Activated naive CD8-positive, alpha-beta T cell treated with anti-CD3 and anti-CD28 coated beads, Interleukin-2, amount 50 U/mL, for 24 hours (primary cell): Measurements from ENCODE around the gene UAP1L1.
A peak's percentile ranks its signal among the peaks of the same experiment; 100 is the strongest.

ENCODE experiments used
- ATAC-seq: fragments of 150-1000 bp; cut with Tn5 transposase; one replicate; pipeline ENCODE4 v1.10.0; 2021
- DNase-seq: peaks from one replicate; pipeline ENCODE4 v3.0.0; 2021
- H3K27ac Mint-ChIP-seq: one replicate; pipeline ENCODE4 v1.8.0; 2021; ENCODE audit warnings: mild to moderate bottlenecking, mixed read lengths
- H3K27me3 Mint-ChIP-seq: one replicate; pipeline ENCODE4 v1.8.0; 2021; ENCODE audit warnings: mixed read lengths
- H3K36me3 Mint-ChIP-seq: one replicate; pipeline ENCODE4 v1.8.0; 2021; ENCODE audit warnings: low read depth, mixed read lengths
- H3K4me1 Mint-ChIP-seq: one replicate; pipeline ENCODE4 v1.8.0; 2021; ENCODE audit warnings: mixed read lengths
- H3K4me3 Mint-ChIP-seq: one replicate; pipeline ENCODE4 v1.8.0; 2021; ENCODE audit warnings: mild to moderate bottlenecking, moderate library complexity, mixed read lengths
- H3K9me3 Mint-ChIP-seq: one replicate; pipeline ENCODE4 v1.8.0; 2021; ENCODE audit warnings: mixed read lengths

UAP1L1 gene

DNA sequence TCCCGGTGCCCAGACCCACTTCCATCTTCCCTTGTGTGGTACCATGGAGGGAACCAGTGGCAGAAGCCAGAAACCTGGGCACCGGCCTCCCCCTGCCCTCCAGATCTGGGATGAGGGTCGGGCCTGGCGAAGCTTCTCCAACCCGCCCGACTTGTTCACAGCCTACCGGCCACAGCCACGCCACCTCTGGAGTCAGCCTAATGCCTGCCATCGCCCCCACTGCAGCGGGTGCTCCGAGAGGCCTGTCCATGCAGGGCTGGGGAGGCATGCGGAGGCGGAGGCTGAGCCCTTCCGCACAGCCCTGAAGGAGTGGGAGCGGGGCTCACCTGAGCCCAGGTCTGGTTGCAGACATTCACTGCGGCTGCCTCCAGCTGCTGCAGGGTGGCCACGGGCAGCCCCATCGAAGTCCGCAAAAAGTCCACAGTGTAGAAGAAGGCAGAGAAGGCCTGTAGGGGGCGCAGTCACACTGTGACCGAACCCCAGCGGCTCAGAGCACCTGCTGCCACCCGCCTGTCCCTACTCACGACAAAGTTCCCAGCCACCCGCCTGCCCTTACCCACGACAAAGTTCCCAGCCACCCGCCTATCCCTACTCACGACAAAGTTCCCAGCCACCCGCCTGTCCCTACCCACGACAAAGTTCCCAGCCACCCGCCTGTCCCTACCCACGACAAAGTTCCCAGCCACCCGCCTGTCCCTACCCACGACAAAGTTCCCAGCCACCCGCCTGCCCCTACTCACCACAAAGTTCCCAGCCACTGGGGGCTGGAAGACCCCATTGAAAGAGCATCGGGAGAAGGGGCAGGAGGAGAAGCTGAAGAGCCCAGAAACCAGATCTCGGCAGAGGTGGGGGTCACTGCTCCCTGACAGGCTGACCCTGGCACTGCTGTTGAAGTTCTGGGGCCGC lies 27.5 kb upstream of the UAP1L1 start:
- Mint-ChIP-seq H3K27ac (no peak overlapping the region), H3K4me3 (no peak overlapping the region), H3K36me3 (no peaks in the 10 kb centered on the region), H3K27me3 (peaks cover 45% of the 10 kb centered on the region), H3K4me1 (peaks cover 9% of the 10 kb centered on the region), H3K9me3 (no peaks in the 10 kb centered on the region)
- DNase-seq (peak; percentile 77), ATAC-seq (peak; percentile 57)

DNA sequence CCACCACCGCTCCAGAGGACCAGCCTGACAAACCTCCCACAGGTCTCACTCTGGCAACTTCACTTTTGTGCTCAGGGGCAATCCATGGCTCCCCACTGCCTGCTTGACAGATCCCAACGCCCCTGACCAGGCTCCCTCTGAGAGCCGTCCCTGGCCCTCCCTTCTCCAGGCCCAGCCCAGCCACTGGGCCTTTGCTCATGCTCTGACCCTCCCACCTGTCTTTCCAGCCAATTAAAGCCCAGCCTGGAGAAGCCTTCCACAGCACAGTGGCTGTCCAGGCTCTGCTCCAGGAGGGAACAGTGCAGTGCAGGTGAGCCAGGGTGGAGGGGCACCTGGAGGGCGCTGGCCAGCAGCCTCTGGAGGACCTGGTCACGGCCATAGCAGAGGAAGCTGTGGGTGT lies 26.7 kb upstream of the UAP1L1 start:
- ATAC-seq (no peak), DNase-seq (no peak)
- Mint-ChIP-seq H3K36me3 (no peaks in the 10 kb centered on the region), H3K9me3 (no peaks in the 10 kb centered on the region), H3K27ac (no peak overlapping the region), H3K4me1 (peaks cover 4% of the 10 kb centered on the region), H3K4me3 (no peak overlapping the region), H3K27me3 (peaks cover 40% of the 10 kb centered on the region)

DNA sequence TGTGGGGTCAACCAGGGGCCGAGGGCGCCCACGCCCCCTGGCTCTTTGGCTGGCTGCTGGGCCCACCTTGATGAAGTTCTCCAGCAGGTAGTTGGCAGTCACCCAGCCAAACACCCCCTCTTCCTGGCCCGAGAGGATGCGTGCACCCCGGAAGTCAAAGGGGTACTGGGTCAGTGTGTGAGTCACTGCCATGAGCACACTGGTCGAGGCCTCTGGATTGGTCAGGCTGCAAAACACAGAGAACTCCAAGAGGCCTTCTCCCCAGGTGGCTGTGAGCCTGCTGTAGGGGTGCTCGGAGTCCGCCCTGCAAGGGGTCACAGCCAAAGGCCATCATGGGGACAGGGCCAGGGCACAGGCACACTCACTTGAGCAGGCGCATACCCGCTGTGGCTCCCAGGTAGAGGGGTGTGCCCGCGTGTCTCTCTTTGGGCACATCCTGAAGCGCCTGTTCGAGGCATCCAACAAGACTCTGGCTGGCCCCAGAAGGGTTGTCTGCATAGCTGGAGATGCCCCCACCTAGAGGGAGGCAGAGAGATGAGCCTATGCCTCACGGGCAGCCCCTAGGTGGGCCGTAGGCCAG lies 26.1 kb upstream of the UAP1L1 start:
- H3K36me3 Mint-ChIP-seq = no peaks in the 10 kb centered on the region
- H3K27ac Mint-ChIP-seq = no peak overlapping the region
- H3K4me3 Mint-ChIP-seq = no peak overlapping the region
- peaks cover 40% of the 10 kb centered on the region for H3K27me3 Mint-ChIP-seq
- DNase-seq (no peak), ATAC-seq (no peak)
- H3K4me1 Mint-ChIP-seq = peaks cover 4% of the 10 kb centered on the region
- H3K9me3 Mint-ChIP-seq = no peaks in the 10 kb centered on the region

DNA sequence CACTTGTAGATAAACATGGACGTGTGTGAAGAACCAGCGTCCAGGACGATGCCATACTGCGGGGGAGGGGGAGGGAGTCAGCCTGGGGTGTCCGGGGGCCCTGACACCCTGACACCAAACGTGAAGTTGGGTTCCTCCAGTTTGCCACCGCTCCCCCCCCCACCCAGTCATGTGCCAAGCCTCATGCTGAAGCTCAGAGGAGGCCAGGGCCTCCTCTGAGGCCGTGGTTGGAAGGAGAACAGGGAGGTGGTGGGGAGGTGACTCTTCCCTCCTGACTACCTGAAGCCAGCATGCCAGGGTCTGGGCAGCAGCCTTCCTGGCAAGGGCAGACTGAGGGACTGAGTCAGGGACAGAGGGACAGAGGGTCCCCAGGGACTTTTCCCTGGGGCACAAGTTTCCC lies 25.0 kb upstream of the UAP1L1 start:
- Mint-ChIP-seq H3K4me1 (no peaks in the 10 kb centered on the region), H3K4me3 (no peak overlapping the region), H3K9me3 (no peaks in the 10 kb centered on the region), H3K27me3 (peaks cover 32% of the 10 kb centered on the region), H3K27ac (no peak overlapping the region), H3K36me3 (no peaks in the 10 kb centered on the region)
- ATAC-seq (no peak), DNase-seq (no peak)

DNA sequence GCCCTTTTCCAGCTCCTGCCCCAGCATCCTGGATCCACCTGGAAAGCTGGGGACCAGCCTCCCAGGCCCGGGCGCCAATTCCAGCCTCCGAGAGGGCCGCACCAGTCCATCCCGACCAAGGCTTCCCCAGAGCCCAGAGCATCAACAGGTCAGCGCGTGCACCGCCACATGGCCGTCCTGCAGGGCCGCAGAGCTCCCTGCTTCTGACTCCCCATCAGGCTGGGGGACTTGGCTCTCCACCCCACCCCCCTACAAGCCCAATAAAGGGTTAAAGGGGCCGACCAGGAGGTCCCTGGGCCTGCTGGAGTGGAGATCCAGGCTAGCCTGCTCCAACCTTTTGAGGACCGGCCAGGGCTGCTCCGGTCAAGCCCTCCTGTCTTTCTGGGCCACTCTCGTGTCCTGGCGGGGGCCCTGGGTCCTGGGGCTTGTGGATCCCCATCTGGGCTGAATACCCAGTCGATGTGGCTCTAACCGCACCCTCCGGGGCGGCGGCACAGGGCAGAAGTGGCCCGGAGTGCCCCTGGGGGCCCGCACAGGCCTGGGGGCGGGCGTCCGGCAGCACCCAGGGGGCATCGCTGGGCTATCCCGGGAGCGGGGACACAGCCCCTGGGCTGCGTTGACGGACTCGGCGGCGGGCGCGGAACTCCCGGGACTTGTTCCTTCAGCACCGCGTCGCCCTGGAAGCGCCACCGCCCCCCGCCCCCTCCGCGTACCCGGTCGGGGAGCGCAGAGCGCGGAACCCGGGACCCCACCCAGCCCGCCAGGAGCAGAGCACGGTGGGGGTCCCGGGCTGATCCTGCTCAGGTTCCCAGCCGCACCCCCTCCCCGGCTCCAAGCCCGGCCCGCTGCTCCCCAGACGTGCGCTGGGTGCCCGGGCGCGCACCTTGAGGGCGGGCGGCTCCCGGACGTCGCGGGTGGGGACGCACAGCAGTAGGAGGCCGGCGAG lies 24.0 kb upstream of the UAP1L1 start:
- Mint-ChIP-seq H3K27me3 (peaks cover 23% of the 10 kb centered on the region), H3K4me3 (no peak overlapping the region), H3K27ac (no peak overlapping the region), H3K9me3 (no peaks in the 10 kb centered on the region), H3K4me1 (no peaks in the 10 kb centered on the region), H3K36me3 (no peaks in the 10 kb centered on the region)
- DNase-seq (no peak), ATAC-seq (no peak)

DNA sequence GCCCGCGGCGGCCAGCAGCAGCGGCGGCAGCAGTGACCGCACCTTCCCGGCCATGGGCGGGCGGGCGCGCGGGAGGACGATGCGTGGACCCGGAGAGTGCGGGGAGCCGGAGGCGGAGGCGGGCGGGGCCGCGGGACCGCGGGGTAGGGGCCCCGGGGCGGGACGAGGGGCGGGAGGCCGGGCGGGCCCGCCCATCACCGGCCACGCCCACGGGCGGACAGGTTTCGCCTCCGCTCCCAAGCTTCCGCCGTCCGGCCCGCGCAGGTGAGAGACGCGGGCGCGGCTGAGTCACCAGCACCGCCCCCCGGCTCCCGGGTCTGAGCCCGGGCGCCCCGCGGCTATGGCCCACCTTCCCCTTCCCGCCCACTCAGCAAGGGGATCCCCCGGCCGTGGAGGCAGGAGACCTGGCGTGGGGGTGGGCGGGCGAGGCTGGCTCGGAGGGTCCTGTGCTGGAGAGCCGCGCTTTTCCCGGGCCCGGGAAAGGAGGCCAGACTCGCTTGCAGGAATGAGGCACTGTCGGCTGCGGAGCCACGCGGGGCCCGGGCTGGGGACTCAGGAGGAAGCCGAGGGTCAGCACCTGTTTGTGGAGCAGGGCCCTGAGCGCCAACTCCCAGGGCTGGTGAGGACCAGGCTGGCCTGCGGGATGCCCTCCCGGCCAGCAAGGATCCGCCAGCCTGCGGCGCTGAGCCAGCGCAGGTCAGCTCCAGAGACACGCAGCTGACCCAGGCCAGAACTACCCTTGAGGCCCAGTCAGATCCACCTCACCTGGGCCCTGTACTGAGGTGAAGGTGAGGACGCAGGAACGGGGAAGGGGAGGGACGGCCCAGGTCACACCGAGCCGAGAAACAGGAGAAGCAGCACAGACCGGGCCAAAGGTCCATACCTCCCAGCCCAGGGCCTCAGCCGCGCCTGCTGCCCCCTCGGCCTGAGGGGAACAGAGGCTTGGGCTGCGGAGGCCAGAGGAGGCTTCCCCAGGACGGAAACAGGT lies 23.1 kb upstream of the UAP1L1 start, which contains the start of gene ENTPD2:
TSS of gene ENTPD2 (minus strand) at position 118 of the 988 bp plus-strand sequence. CDS start at position 54, 64 bp downstream.
- H3K36me3 Mint-ChIP-seq = no peaks in the 10 kb centered on the region
- peaks cover 23% of the 10 kb centered on the region for H3K27me3 Mint-ChIP-seq
- H3K4me1 Mint-ChIP-seq = no peaks in the 10 kb centered on the region
- H3K27ac Mint-ChIP-seq = no peak within 1 kb of the TSS
- DNase-seq (peak; percentile 45), ATAC-seq (peak; percentile 13)
- no peaks in the 10 kb centered on the region for H3K9me3 Mint-ChIP-seq
- H3K4me3 Mint-ChIP-seq = no peak within 1 kb of the TSS

DNA sequence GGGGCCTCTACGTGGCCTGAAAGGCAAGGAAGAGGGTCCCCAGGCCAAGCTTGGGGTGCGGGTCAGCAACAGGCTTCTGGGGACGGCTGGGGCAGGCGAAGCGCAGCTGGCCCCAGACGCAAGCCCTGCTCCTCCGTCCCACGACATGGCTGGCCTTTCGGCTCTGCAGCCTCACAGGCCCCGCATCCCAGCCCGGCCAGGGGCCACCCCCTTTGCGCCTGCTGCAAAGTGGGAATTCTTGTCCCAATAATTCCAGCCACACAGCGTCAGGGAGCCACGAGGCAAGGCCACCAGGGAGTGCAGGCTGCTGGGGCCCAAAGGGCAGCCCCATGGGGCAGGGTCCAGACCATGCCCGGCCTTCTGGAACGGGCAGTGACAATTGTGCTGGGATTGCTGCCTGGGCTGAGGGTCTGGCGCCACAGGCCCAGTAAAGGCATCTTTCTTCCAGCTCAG lies 22.4 kb upstream of the UAP1L1 start:
- H3K9me3 Mint-ChIP-seq = no peaks in the 10 kb centered on the region
- H3K36me3 Mint-ChIP-seq = no peaks in the 10 kb centered on the region
- no peak overlapping the region for H3K4me3 Mint-ChIP-seq
- no peak for ATAC-seq
- H3K4me1 Mint-ChIP-seq = no peaks in the 10 kb centered on the region
- peaks cover 17% of the 10 kb centered on the region for H3K27me3 Mint-ChIP-seq
- DNase-seq = no peak
- no peak overlapping the region for H3K27ac Mint-ChIP-seq

DNA sequence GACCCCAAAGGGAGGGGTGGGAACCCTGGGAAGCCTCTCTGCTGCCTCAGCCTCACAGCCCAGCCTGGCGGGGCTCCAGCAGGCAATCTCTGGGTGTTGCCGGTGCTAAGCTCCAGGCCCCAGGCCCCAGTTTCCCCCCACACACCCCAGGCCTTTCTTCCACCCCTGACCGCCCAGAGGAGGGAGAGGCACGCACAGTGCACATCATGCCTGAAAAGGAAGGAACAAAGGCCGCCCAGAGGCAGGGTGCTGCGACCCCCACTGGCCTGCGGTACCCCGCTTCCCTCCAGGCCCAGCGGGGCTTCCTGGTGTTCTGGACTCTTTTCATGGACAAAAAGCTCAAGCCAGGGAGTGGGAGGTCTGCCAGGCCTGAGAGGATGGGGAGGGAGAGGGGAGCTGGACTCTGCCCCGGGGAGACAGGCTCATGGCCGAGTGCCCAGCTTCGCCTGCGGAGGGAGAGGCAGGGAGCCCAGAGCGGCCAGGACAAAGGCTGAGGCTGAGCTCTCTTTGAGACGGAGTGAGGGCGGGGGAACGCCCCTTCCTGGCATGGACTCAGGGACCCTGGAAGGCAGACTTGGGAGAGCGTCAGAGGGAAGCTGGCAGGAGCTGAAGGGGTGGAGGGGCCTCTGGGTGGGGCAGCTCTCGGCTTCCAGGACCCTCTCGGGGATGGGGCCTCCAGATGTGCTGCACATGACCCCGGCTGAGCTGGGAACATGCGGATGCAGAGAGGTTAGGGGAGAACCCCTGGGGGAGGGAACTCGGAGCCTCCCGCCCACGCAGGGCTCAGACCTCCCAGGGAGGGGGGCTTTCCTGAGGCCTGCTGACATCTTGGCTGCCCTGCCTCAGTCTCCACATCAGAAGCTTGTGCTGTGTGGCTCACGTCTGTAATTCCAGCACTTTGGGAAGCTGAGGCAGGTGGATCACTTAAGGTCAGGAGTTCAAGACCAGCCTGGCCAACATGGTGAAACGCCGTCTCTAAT lies 21.6 kb upstream of the UAP1L1 start:
- Mint-ChIP-seq H3K4me1 (no peaks in the 10 kb centered on the region), H3K27me3 (peaks cover 12% of the 10 kb centered on the region), H3K9me3 (no peaks in the 10 kb centered on the region), H3K27ac (no peak overlapping the region), H3K4me3 (no peak overlapping the region), H3K36me3 (no peaks in the 10 kb centered on the region)
- DNase-seq (no peak), ATAC-seq (no peak)

DNA sequence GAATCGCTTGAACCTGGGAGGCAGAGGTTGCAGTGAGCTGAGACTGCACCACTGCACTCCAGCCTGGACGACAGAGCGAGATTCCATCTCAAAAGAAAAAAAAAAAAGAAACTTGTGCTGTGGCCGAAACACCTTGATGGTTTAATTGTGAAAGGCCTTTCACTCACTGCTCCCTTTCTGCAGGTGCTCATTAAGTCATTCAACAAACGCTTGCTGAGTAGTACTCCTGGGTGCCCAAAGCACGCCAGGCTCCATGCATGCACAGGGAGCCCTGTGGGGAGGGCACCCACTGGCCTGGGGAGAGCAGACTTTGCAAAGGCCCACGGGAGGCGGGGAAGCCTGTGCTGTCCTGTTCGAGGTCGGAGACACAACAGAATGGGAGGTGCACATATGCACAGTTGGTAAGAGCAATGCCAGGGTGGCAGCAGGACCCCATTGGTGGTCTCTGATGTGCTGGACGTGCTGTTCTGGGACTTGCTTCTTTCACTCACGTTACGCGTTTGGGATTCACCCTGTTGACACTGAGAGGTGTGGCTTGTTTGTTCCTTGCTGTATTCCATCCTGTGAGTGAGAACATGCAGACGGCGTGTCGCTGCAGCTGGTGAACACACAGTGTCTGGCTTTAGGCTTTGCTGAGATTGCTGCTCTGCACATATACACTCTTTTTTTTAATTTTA lies 20.4 kb upstream of the UAP1L1 start:
- Mint-ChIP-seq H3K4me1 (no peaks in the 10 kb centered on the region), H3K36me3 (no peaks in the 10 kb centered on the region), H3K27me3 (peaks cover 6% of the 10 kb centered on the region), H3K27ac (no peak overlapping the region), H3K9me3 (no peaks in the 10 kb centered on the region), H3K4me3 (no peak overlapping the region)
- no peak for ATAC-seq
- DNase-seq = no peak

DNA sequence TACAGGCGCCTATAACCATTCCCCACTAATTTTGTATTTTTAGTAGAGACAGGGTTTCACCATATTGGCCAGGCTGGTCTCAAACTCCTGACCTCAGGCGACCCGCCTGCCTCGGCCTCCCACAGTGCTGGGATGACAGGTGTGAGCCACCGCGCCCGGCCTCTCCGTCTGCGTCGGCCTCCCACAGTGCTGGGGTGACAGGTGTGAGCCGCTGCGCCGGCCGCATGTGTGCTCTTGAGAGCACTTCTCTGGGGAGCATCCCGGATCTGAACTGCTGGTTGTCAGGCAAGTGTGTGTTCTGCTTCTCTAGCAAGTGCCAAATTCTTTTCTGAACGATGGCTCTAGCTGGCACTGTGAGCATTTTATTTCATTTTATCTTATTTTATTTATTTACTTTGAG lies 19.8 kb upstream of the UAP1L1 start:
- DNase-seq (no peak), ATAC-seq (no peak)
- H3K9me3 Mint-ChIP-seq = no peaks in the 10 kb centered on the region
- no peak overlapping the region for H3K4me3 Mint-ChIP-seq
- H3K36me3 Mint-ChIP-seq = no peaks in the 10 kb centered on the region
- H3K27me3 Mint-ChIP-seq = peaks cover 5% of the 10 kb centered on the region
- no peak overlapping the region for H3K27ac Mint-ChIP-seq
- no peaks in the 10 kb centered on the region for H3K4me1 Mint-ChIP-seq

DNA sequence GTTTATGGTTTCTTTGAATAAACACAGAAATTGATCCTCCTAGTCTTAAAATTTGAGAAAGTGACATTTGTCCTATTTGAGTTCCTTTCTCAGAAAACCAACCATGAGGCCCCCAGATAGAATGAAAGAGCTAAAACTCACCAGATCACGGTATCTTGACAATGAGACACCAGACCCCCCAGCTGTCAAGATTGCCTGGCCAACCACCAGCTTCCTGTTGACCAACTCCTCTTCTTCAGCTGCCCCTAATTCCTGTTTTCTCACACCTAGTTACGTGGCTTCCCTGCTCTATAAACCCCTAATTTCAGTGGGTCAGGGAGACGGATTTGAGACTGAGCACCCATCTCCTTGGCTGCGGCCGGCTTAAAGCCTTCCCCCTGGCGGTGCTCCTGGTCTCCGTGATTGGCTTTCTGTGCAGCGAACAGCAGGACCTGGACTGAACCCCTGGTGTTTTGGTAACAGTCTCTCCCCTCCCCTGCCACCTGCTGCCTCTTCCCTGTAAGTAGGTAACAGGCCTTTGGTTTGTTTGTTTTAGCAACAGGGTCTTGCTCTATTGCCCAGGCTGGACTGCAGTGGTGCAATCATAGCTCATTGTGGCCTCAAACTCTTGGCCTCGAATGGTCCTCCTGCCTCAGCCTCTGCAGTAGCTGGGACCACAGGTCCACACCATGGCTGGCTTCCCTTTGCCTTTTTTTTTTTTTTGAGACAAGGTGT lies 18.6 kb upstream of the UAP1L1 start:
- H3K4me1 Mint-ChIP-seq = no peaks in the 10 kb centered on the region
- DNase-seq = no peak
- H3K36me3 Mint-ChIP-seq = no peaks in the 10 kb centered on the region
- ATAC-seq = no peak
- H3K27me3 Mint-ChIP-seq = no peaks in the 10 kb centered on the region
- no peak overlapping the region for H3K4me3 Mint-ChIP-seq
- H3K9me3 Mint-ChIP-seq = no peaks in the 10 kb centered on the region
- no peak overlapping the region for H3K27ac Mint-ChIP-seq

DNA sequence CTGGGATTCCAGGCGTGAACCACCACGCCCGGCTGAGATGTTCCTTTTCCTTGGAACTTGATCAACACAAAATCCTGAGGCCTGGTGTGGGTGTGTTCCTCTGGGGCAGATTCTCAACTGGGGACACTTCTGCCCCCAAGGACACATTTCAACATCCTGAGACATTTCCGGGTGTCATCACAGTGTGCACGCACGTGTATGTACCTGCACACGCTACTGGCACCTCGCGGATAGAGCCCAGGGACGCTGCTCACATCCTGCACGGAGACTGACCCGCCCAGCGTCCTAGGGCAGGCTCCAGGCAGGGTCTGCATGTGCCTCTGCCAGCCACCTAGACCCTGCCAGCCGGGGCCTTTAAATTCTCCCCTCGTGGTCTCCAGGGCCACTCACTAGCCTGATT lies 14.9 kb upstream of the UAP1L1 start:
- DNase-seq = no peak
- H3K4me3 Mint-ChIP-seq = no peak overlapping the region
- H3K27ac Mint-ChIP-seq = no peak overlapping the region
- H3K36me3 Mint-ChIP-seq = no peaks in the 10 kb centered on the region
- H3K27me3 Mint-ChIP-seq = peaks cover 2% of the 10 kb centered on the region
- H3K4me1 Mint-ChIP-seq = no peaks in the 10 kb centered on the region
- no peak for ATAC-seq
- no peaks in the 10 kb centered on the region for H3K9me3 Mint-ChIP-seq
